WTC11 (cell line): Measurements from ENCODE around the gene AFF3.

Experiments used
- NR1H2 ChIP-seq: sonication (generic); formaldehyde crosslinking; IDR thresholded peaks from 2 replicates; pipeline ENCODE4 v1.9.0; 2021; ENCODE audit warnings: mild to moderate bottlenecking, moderate library complexity, missing genetic modification reagents
- NR2C2 ChIP-seq: sonication (generic); formaldehyde crosslinking; IDR thresholded peaks from 2 replicates; pipeline ENCODE4 v1.8.0; 2022; ENCODE audit warnings: mild to moderate bottlenecking, missing genetic modification reagents
- NR3C1 ChIP-seq: sonication (generic); formaldehyde crosslinking; conservative IDR thresholded peaks from 2 replicates; pipeline ENCODE4 v1.8.1; 2023; ENCODE audit warnings: low read depth, mild to moderate bottlenecking, missing genetic modification reagents
- TP53 ChIP-seq: sonication (generic); formaldehyde crosslinking; IDR thresholded peaks from 2 replicates; pipeline ENCODE4 v1.8.1; 2023; ENCODE audit warnings: mild to moderate bottlenecking, missing genetic modification reagents
- TF ChIP-seq, protein P1 (sequence below): fragments of 200-600 bp; IDR thresholded peaks from 2 replicates; pipeline ENCODE4 v1.8.0; 2022; ENCODE audit warnings: antibody characterized with exemption
- TF ChIP-seq, protein P2 (sequence below): sonication (generic); formaldehyde crosslinking; IDR thresholded peaks from 2 replicates; pipeline ENCODE4 v1.8.0; 2022; ENCODE audit warnings: mild to moderate bottlenecking, missing genetic modification reagents
- TF ChIP-seq, protein P3 (sequence below): fragments of 250-450 bp; sonication (Bioruptor Pico); IDR thresholded peaks from 2 replicates; pipeline ENCODE4 v1.9.0; 2021; ENCODE audit warnings: mild to moderate bottlenecking
- TF ChIP-seq, protein P4 (sequence below): sonication (generic); formaldehyde crosslinking; IDR thresholded peaks from 2 replicates; pipeline ENCODE4 v1.8.1; 2023; ENCODE audit warnings: mild to moderate bottlenecking, missing genetic modification reagents, borderline replicate concordance
- TF ChIP-seq, protein P5 (sequence below): sonication (generic); formaldehyde crosslinking; IDR thresholded peaks from 2 replicates; pipeline ENCODE4 v1.8.1; 2022; ENCODE audit warnings: low read depth, mild to moderate bottlenecking, moderate library complexity, missing genetic modification reagents, borderline replicate concordance

DNA sequence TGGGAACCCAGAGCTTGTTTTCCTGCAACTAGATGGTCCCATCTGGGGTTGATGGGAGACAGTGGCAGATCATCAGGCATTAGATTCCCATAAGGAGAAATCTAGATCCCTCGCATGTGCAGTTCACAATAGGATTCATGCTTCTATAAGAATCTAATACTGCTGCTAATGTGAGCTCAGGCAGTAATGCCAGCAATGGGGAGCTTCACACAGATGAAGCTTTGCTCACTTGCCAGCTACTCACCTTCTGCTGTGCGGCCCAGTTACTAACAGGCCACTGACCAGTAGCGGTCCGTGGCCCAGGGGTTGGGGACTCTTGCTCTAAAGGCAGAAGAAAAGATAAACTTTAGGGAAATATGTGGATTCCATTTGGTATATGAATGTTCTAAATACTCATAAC, 192.9 kb downstream of the AFF3 start:
- TF ChIP-seq, protein P1, sequence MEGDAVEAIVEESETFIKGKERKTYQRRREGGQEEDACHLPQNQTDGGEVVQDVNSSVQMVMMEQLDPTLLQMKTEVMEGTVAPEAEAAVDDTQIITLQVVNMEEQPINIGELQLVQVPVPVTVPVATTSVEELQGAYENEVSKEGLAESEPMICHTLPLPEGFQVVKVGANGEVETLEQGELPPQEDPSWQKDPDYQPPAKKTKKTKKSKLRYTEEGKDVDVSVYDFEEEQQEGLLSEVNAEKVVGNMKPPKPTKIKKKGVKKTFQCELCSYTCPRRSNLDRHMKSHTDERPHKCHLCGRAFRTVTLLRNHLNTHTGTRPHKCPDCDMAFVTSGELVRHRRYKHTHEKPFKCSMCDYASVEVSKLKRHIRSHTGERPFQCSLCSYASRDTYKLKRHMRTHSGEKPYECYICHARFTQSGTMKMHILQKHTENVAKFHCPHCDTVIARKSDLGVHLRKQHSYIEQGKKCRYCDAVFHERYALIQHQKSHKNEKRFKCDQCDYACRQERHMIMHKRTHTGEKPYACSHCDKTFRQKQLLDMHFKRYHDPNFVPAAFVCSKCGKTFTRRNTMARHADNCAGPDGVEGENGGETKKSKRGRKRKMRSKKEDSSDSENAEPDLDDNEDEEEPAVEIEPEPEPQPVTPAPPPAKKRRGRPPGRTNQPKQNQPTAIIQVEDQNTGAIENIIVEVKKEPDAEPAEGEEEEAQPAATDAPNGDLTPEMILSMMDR, result no peak
- TF ChIP-seq TP53 (CRISPR knock-in tag) (no peak), NR1H2 (CRISPR knock-in tag) (no peak), NR2C2 (no peak), NR3C1 (CRISPR knock-in tag) (no peak)
- TF ChIP-seq, protein P2, sequence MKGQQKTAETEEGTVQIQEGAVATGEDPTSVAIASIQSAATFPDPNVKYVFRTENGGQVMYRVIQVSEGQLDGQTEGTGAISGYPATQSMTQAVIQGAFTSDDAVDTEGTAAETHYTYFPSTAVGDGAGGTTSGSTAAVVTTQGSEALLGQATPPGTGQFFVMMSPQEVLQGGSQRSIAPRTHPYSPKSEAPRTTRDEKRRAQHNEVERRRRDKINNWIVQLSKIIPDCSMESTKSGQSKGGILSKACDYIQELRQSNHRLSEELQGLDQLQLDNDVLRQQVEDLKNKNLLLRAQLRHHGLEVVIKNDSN, result no peak
- TF ChIP-seq, protein P3, sequence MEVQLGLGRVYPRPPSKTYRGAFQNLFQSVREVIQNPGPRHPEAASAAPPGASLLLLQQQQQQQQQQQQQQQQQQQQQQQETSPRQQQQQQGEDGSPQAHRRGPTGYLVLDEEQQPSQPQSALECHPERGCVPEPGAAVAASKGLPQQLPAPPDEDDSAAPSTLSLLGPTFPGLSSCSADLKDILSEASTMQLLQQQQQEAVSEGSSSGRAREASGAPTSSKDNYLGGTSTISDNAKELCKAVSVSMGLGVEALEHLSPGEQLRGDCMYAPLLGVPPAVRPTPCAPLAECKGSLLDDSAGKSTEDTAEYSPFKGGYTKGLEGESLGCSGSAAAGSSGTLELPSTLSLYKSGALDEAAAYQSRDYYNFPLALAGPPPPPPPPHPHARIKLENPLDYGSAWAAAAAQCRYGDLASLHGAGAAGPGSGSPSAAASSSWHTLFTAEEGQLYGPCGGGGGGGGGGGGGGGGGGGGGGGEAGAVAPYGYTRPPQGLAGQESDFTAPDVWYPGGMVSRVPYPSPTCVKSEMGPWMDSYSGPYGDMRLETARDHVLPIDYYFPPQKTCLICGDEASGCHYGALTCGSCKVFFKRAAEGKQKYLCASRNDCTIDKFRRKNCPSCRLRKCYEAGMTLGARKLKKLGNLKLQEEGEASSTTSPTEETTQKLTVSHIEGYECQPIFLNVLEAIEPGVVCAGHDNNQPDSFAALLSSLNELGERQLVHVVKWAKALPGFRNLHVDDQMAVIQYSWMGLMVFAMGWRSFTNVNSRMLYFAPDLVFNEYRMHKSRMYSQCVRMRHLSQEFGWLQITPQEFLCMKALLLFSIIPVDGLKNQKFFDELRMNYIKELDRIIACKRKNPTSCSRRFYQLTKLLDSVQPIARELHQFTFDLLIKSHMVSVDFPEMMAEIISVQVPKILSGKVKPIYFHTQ (CRISPR knock-in tag), result no peak
- TF ChIP-seq, protein P4, sequence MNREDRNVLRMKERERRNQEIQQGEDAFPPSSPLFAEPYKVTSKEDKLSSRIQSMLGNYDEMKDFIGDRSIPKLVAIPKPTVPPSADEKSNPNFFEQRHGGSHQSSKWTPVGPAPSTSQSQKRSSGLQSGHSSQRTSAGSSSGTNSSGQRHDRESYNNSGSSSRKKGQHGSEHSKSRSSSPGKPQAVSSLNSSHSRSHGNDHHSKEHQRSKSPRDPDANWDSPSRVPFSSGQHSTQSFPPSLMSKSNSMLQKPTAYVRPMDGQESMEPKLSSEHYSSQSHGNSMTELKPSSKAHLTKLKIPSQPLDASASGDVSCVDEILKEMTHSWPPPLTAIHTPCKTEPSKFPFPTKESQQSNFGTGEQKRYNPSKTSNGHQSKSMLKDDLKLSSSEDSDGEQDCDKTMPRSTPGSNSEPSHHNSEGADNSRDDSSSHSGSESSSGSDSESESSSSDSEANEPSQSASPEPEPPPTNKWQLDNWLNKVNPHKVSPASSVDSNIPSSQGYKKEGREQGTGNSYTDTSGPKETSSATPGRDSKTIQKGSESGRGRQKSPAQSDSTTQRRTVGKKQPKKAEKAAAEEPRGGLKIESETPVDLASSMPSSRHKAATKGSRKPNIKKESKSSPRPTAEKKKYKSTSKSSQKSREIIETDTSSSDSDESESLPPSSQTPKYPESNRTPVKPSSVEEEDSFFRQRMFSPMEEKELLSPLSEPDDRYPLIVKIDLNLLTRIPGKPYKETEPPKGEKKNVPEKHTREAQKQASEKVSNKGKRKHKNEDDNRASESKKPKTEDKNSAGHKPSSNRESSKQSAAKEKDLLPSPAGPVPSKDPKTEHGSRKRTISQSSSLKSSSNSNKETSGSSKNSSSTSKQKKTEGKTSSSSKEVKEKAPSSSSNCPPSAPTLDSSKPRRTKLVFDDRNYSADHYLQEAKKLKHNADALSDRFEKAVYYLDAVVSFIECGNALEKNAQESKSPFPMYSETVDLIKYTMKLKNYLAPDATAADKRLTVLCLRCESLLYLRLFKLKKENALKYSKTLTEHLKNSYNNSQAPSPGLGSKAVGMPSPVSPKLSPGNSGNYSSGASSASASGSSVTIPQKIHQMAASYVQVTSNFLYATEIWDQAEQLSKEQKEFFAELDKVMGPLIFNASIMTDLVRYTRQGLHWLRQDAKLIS (CRISPR knock-in tag), result no peak
- TF ChIP-seq, protein P5, sequence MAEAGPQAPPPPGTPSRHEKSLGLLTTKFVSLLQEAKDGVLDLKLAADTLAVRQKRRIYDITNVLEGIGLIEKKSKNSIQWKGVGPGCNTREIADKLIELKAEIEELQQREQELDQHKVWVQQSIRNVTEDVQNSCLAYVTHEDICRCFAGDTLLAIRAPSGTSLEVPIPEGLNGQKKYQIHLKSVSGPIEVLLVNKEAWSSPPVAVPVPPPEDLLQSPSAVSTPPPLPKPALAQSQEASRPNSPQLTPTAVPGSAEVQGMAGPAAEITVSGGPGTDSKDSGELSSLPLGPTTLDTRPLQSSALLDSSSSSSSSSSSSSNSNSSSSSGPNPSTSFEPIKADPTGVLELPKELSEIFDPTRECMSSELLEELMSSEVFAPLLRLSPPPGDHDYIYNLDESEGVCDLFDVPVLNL, result no peak
